Panc1 (cell line): ENCODE data around the gene MRPS18C.

ENCODE experiments used
- POLR2AphosphoS5 ChIP-seq: IDR thresholded peaks from 2 replicates; pipeline ENCODE4 v1.6.1; 2012; ENCODE audit warnings: mild to moderate bottlenecking, low read depth, low read length, moderate library complexity
- REST ChIP-seq, 2 experiments: IDR thresholded peaks; 2 replicates each; pipeline ENCODE4 v1.6.1; 2011 to 2012; ENCODE audit warnings: low read depth in 2 of 2, control low read depth in 1 of 2, low read length in 1 of 2, mild to moderate bottlenecking in 1 of 2, moderate library complexity in 1 of 2; ENCODE audit not compliant: insufficient read depth in 1 of 2

- TF ChIP-seq POLR2AphosphoS5 = no peak
- TF ChIP-seq REST (IDR thresholded peaks at IDR 0.05; ENCODE audit: insufficient read depth in 1 of 2, low read depth in 2 of 2, low read length in 1 of 2) = no peak
Measured at GRCh38 chr4:83503974-83504373, 48.1 kb downstream of the MRPS18C start.
